Tibial nerve (tissue), 4 donors: ENCODE data around the gene THSD7B. TPM values are rescaled to one million over a fixed set of nuclear protein-coding genes. Genes with fewer than 3 reads are reported as not detected.

ENCODE experiments used
- DNase-seq, 2 donors: peaks; one replicate each; pipeline ENCODE4 v3.0.0-alpha.2; 2019; ENCODE audit warnings: low spot score in 2 of 2
- H3K27ac ChIP-seq, 4 donors: fragments of 200-600 bp; sonication (generic) in 3 of 4; one replicate each; pipeline ENCODE4 v1.5.1; 2017 to 2019; ENCODE audit warnings: mild to moderate bottlenecking in 1 of 4
- H3K27me3 ChIP-seq, 2 donors: fragments of 200-600 bp; sonication (generic) in 1 of 2; one replicate each; pipeline versions ENCODE4 v1.5.1 to v1.6.0; 2017 to 2019
- H3K36me3 ChIP-seq, 3 donors: fragments of 200-600 bp; sonication (generic); one replicate each; pipeline ENCODE4 v1.5.1; 2018 to 2019
- H3K4me1 ChIP-seq, 4 donors: fragments of 200-600 bp; sonication (generic) in 3 of 4; one replicate each; pipeline ENCODE4 v1.5.1; 2017 to 2019
- H3K4me3 ChIP-seq, 4 donors: fragments of 200-600 bp; sonication (generic) in 3 of 4; one replicate each; pipeline ENCODE4 v1.5.1; 2017 to 2019; ENCODE audit warnings: mild to moderate bottlenecking in 1 of 4, moderate library complexity in 1 of 4
- H3K9me3 ChIP-seq, 4 donors: fragments of 200-600 bp; sonication (generic) in 3 of 4; one replicate each; pipeline ENCODE4 v1.5.1; 2017 to 2019
- CTCF ChIP-seq, 5 experiments: fragments of 200-600 bp in 3 of 5; fragments of 450-650 bp in 2 of 5; sonication (generic) in 3 of 5; IDR thresholded peaks; one replicate each; pipeline ENCODE4 v1.5.1; 2016 to 2019; ENCODE audit warnings: antibody characterized with exemption in 5 of 5, mild to moderate bottlenecking in 3 of 5, moderate library complexity in 2 of 5
- EP300 ChIP-seq, 2 donors: sonication (generic); formaldehyde crosslinking; IDR thresholded peaks; one replicate each; pipeline ENCODE4 v1.6.1; 2017; ENCODE audit warnings: antibody characterized with exemption in 2 of 2, mild to moderate bottlenecking in 1 of 2
- POLR2A ChIP-seq, 2 donors: fragments of 450-650 bp; IDR thresholded peaks; one replicate each; pipeline ENCODE4 v1.6.1; 2017; ENCODE audit warnings: antibody characterized with exemption in 2 of 2, mild to moderate bottlenecking in 2 of 2, moderate library complexity in 2 of 2
- WGBS, 2 donors: methylation state at CpG; one replicate each; pipeline ENCODE4 v1.1.5; 2018; 5-methylcytosine and 5-hydroxymethylcytosine counted together
- total RNA-seq, 4 donors: library from RNA; depleted of rRNA; stranded (reverse); fragments of >200 nt; gene quantifications; one replicate each; pipeline ENCODE4 v1.1.0, GENCODE V29; 2016

The THSD7B gene
- total RNA-seq, 4 donors from 2014 or later: 1.5 to 13.8 (median 6.7) TPM

GRCh38 chr2:137262594-137262993 lies 497.2 kb downstream of the THSD7B start:
- Histone ChIP-seq H3K27ac (no peak overlapping the region), H3K9me3 (no peaks in the 10 kb centered on the region), H3K36me3 (no peaks in the 10 kb centered on the region), H3K4me3 (no peak overlapping the region), H3K27me3 (no peaks in the 10 kb centered on the region), H3K4me1 (no peaks in the 10 kb centered on the region)
- TF ChIP-seq POLR2A (IDR thresholded peaks at IDR 0.05) (no peak), EP300 (IDR thresholded peaks at IDR 0.05) (no peak)
- 16 to 22% methylated on average over 2 of the region's 2 CpGs for WGBS, 2 donors
- no peak for DNase-seq

- Histone ChIP-seq H3K27me3 (no peaks in the 10 kb centered on the region), H3K36me3 (no peaks in the 10 kb centered on the region), H3K4me1 (peaks cover 0 to 6% (median 0%) of the 10 kb centered on the region in 4 donors), H3K4me3 (no peak overlapping the region), H3K9me3 (no peaks in the 10 kb centered on the region), H3K27ac (peak overlapping the region in 3 of 4 donors; percentile 10 to 83 (median 70))
- TF ChIP-seq POLR2A (IDR thresholded peaks at IDR 0.05) (no peak), EP300 (IDR thresholded peaks at IDR 0.05) (peak; percentile 86 to 87), CTCF (IDR thresholded peaks at IDR 0.05) (no peak)
- peak in 1 of 2 donors; percentile 31 for DNase-seq
- 31 to 32% methylated on average over 4 of the region's 4 CpGs for WGBS, 2 donors
Measured at GRCh38 chr2:137287913-137288639, 522.7 kb downstream of the THSD7B start.

GRCh38 chr2:137291836-137292570 lies 526.7 kb downstream of the THSD7B start:
- peaks cover 0 to 6% (median 0%) of the 10 kb centered on the region in 4 donors for H3K4me1 ChIP-seq
- no peaks in the 10 kb centered on the region for H3K27me3 ChIP-seq
- no peak for DNase-seq
- no peak overlapping the region for H3K4me3 ChIP-seq
- no peaks in the 10 kb centered on the region for H3K9me3 ChIP-seq
- H3K27ac ChIP-seq: no peak overlapping the region
- no peak for TF ChIP-seq EP300 (IDR thresholded peaks at IDR 0.05)
- H3K36me3 ChIP-seq: no peaks in the 10 kb centered on the region

GRCh38 chr2:137298377-137298776 lies 533.0 kb downstream of the THSD7B start:
- Histone ChIP-seq H3K27me3 (no peaks in the 10 kb centered on the region), H3K27ac (no peak overlapping the region), H3K4me3 (no peak overlapping the region), H3K4me1 (no peaks in the 10 kb centered on the region), H3K9me3 (peaks cover 0 to 4% (median 0%) of the 10 kb centered on the region in 4 donors), H3K36me3 (no peaks in the 10 kb centered on the region)
- TF ChIP-seq EP300 (IDR thresholded peaks at IDR 0.05): no peak
- WGBS, 2 donors: 82 to 89% methylated on average over 3 of the region's 3 CpGs
- no peak for DNase-seq

GRCh38 chr2:137300987-137301386 lies 535.6 kb downstream of the THSD7B start:
- 31 to 41% methylated on average over 2 of the region's 2 CpGs for WGBS, 2 donors
- no peaks in the 10 kb centered on the region for H3K36me3 ChIP-seq
- no peak for DNase-seq
- H3K27ac ChIP-seq: no peak overlapping the region
- H3K4me3 ChIP-seq: no peak overlapping the region
- H3K9me3 ChIP-seq: peaks cover 0 to 4% (median 0%) of the 10 kb centered on the region in 4 donors
- H3K27me3 ChIP-seq: no peaks in the 10 kb centered on the region
- TF ChIP-seq CTCF (IDR thresholded peaks at IDR 0.05) (no peak), EP300 (IDR thresholded peaks at IDR 0.05) (no peak), POLR2A (IDR thresholded peaks at IDR 0.05) (no peak)
- no peaks in the 10 kb centered on the region for H3K4me1 ChIP-seq

GRCh38 chr2:137302957-137303356 lies 537.6 kb downstream of the THSD7B start:
- no peaks in the 10 kb centered on the region for H3K27me3 ChIP-seq
- TF ChIP-seq POLR2A (IDR thresholded peaks at IDR 0.05) (no peak), CTCF (IDR thresholded peaks at IDR 0.05) (no peak), EP300 (IDR thresholded peaks at IDR 0.05) (no peak)
- no peaks in the 10 kb centered on the region for H3K36me3 ChIP-seq
- no peak for DNase-seq
- no peak overlapping the region for H3K4me3 ChIP-seq
- H3K4me1 ChIP-seq: no peaks in the 10 kb centered on the region
- H3K27ac ChIP-seq: no peak overlapping the region
- WGBS, 2 donors: 37 to 45% methylated on average over 3 of the region's 3 CpGs
- peaks cover 0 to 4% (median 0%) of the 10 kb centered on the region in 4 donors for H3K9me3 ChIP-seq
